Endometrial microvascular endothelial cells (primary cell): ENCODE data around the gene SORL1. TPM values are rescaled to one million over a fixed set of nuclear protein-coding genes. Genes with fewer than 3 reads are reported as not detected.
"Not testable (repeated sequence)": the region's sequence is repeated elsewhere in the genome, so short reads cannot be mapped to it uniquely, and the experiment has no call there.

Experiments used
- in situ Hi-C: cut with HindIII; loops from 2 replicates; pipeline ENCODE4 v1.10.0; 2017; ENCODE audit warnings: low sequenced_read_pairs, low pct_unique_long_range_greater_than_20kb; ENCODE audit errors: inconsistent ontology term
- total RNA-seq: library from RNA; depleted of rRNA; stranded (reverse); fragments of >200 nt; gene quantifications from one replicate; pipeline ENCODE4 v1.2.3, GENCODE V29; 2015; ENCODE audit errors: inconsistent ontology term

SORL1 gene
- total RNA-seq, 1 donor from 2014 or later: 1.3 TPM

- in situ Hi-C loops: no loop called here
Observed at GRCh38 chr11:121488641-121489040, 36.5 kb downstream of the SORL1 start.

GRCh38 chr11:121489823-121490222 lies 37.7 kb downstream of the SORL1 start:
- in situ Hi-C loops: no loop called here

GRCh38 chr11:121494355-121495099 lies 42.4 kb downstream of the SORL1 start:
- in situ Hi-C loops: no loop called here

GRCh38 chr11:121497176-121497998 lies 45.3 kb downstream of the SORL1 start:
- in situ Hi-C loops: no loop called here

GRCh38 chr11:121499405-121499804 lies 47.3 kb downstream of the SORL1 start:
- in situ Hi-C loops: no loop called here

- in situ Hi-C loops: no loop called here
Observed at GRCh38 chr11:121500275-121500674, 48.2 kb downstream of the SORL1 start.

GRCh38 chr11:121500717-121501116 lies 48.6 kb downstream of the SORL1 start:
- in situ Hi-C loops: no loop called here

GRCh38 chr11:121503051-121503450 lies 50.9 kb downstream of the SORL1 start:
- in situ Hi-C loops: no loop called here

GRCh38 chr11:121506237-121506636 lies 54.1 kb downstream of the SORL1 start:
- in situ Hi-C loops: not testable (repeated sequence)

GRCh38 chr11:121508449-121508848 lies 56.3 kb downstream of the SORL1 start:
- in situ Hi-C loops: no loop called here

GRCh38 chr11:121510438-121510837 lies 58.3 kb downstream of the SORL1 start:
- in situ Hi-C loops: no loop called here

- in situ Hi-C loops: no loop called here
Observed at GRCh38 chr11:121512468-121513465, 60.7 kb downstream of the SORL1 start.

GRCh38 chr11:121513807-121514206 lies 61.7 kb downstream of the SORL1 start:
- in situ Hi-C loops: no loop called here

GRCh38 chr11:121514432-121515334 lies 62.6 kb downstream of the SORL1 start:
- in situ Hi-C loops: no loop called here

GRCh38 chr11:121515335-121515671 lies 63.2 kb downstream of the SORL1 start:
- in situ Hi-C loops: no loop called here

- in situ Hi-C loops: no loop called here
Observed at GRCh38 chr11:121517996-121518395, 65.9 kb downstream of the SORL1 start.

GRCh38 chr11:121520243-121521144 lies 68.4 kb downstream of the SORL1 start:
- in situ Hi-C loops: no loop called here
